Neural crest cell (in vitro differentiated cells): Measurements from ENCODE around the gene NMNAT1. TPM values are rescaled to one million over a fixed set of nuclear protein-coding genes. Genes with fewer than 3 reads are reported as not detected.

Experiments used
- DNase-seq: peaks from one replicate; pipeline ENCODE4 v3.0.0; 2021; ENCODE audit warnings: low read depth, mixed read lengths, low spot score
- H3K27ac Mint-ChIP-seq: one replicate; pipeline ENCODE4 v1.8.0; 2021; ENCODE audit warnings: mild to moderate bottlenecking, mixed read lengths; ENCODE audit not compliant: unreplicated experiment
- H3K27me3 Mint-ChIP-seq: 2 replicates; pipeline ENCODE4 v1.8.0; 2021; ENCODE audit warnings: low read depth, mild to moderate bottlenecking, mixed read lengths
- H3K36me3 Mint-ChIP-seq: 2 replicates; pipeline ENCODE4 v1.8.0; 2021; ENCODE audit warnings: low read depth, mild to moderate bottlenecking, mixed read lengths
- H3K4me1 Mint-ChIP-seq: 2 replicates; pipeline ENCODE4 v1.8.0; 2021; ENCODE audit warnings: mixed read lengths
- H3K4me3 Mint-ChIP-seq: one replicate; pipeline ENCODE4 v1.8.0; 2021; ENCODE audit warnings: mild to moderate bottlenecking, mixed read lengths
- H3K9me3 Mint-ChIP-seq: 2 replicates; pipeline ENCODE4 v1.8.0; 2021; ENCODE audit warnings: mixed read lengths
- CTCF ChIP-seq: fragments of 200-600 bp; sonication (generic); conservative IDR thresholded peaks from 2 replicates; pipeline ENCODE4 v1.5.0; 2021; ENCODE audit warnings: antibody characterized with exemption, mild to moderate bottlenecking
- total RNA-seq: library from RNA; stranded (reverse); gene quantifications from 2 replicates; pipeline ENCODE4 v1.2.1, GENCODE V29; 2021

Gene NMNAT1
- total RNA-seq, 1 donor from 2014 or later: 8.8 TPM

GRCh38 chr1:9922342-9922741, 20.9 kb upstream of the NMNAT1 start:
- peaks cover 43% of the 10 kb centered on the region for H3K4me1 Mint-ChIP-seq
- peak overlapping the region; percentile 18 for H3K4me3 Mint-ChIP-seq
- TF ChIP-seq CTCF: no peak
- no peaks in the 10 kb centered on the region for H3K36me3 Mint-ChIP-seq
- H3K27ac Mint-ChIP-seq: peak overlapping the region; percentile 0
- no peaks in the 10 kb centered on the region for H3K27me3 Mint-ChIP-seq
- H3K9me3 Mint-ChIP-seq: no peaks in the 10 kb centered on the region
- no peak for DNase-seq

GRCh38 chr1:9927259-9927658, 16.0 kb upstream of the NMNAT1 start:
- Mint-ChIP-seq H3K36me3 (peaks cover 5% of the 10 kb centered on the region), H3K27ac (peak overlapping the region; percentile 19), H3K4me3 (no peak overlapping the region), H3K4me1 (peaks cover 56% of the 10 kb centered on the region), H3K27me3 (no peaks in the 10 kb centered on the region), H3K9me3 (no peaks in the 10 kb centered on the region)
- no peak for DNase-seq
- TF ChIP-seq CTCF: no peak

GRCh38 chr1:9929431-9930385, 13.6 kb upstream of the NMNAT1 start:
- peak overlapping the region; percentile 78 for H3K4me3 Mint-ChIP-seq
- no peaks in the 10 kb centered on the region for H3K9me3 Mint-ChIP-seq
- H3K27me3 Mint-ChIP-seq: no peaks in the 10 kb centered on the region
- peaks cover 43% of the 10 kb centered on the region for H3K4me1 Mint-ChIP-seq
- H3K36me3 Mint-ChIP-seq: peaks cover 14% of the 10 kb centered on the region
- peak; percentile 33 for DNase-seq
- no peak for TF ChIP-seq CTCF
- H3K27ac Mint-ChIP-seq: peak overlapping the region; percentile 96

GRCh38 chr1:9942399-9942938, 806 bp upstream of the NMNAT1 start:
- peak; percentile 78 for TF ChIP-seq CTCF
- DNase-seq: peak; percentile 6
- H3K4me3 Mint-ChIP-seq: peak overlapping the region; percentile 94
- H3K4me1 Mint-ChIP-seq: peaks cover 13% of the 10 kb centered on the region
- H3K36me3 Mint-ChIP-seq: no peaks in the 10 kb centered on the region
- H3K27me3 Mint-ChIP-seq: no peaks in the 10 kb centered on the region
- H3K9me3 Mint-ChIP-seq: no peaks in the 10 kb centered on the region
- peak overlapping the region; percentile 97 for H3K27ac Mint-ChIP-seq

- no peak for DNase-seq
Measured at GRCh38 chr1:9946315-9946714, 3.0 kb downstream of the NMNAT1 start.

More at GRCh38 chr1:9946315-9946714, 3.0 kb downstream of the NMNAT1 start:
- peaks cover 20% of the 10 kb centered on the region for H3K4me1 Mint-ChIP-seq
- no peak for TF ChIP-seq CTCF
- no peaks in the 10 kb centered on the region for H3K9me3 Mint-ChIP-seq
- no peaks in the 10 kb centered on the region for H3K36me3 Mint-ChIP-seq
- H3K27me3 Mint-ChIP-seq: no peaks in the 10 kb centered on the region
- H3K27ac Mint-ChIP-seq: no peak overlapping the region
- peak overlapping the region; percentile 6 for H3K4me3 Mint-ChIP-seq
